Cerebellar nuclear complex (tissue), 1 donor: ENCODE results near the gene TNFAIP8L3.

Experiments used
- DNase-seq, 2 experiments: peaks; one replicate each; lab custom pipeline; 2025; lab: John Stamatoyannopoulos, UW

TNFAIP8L3 gene

GRCh38 chr15:51117270-51117669, 22.6 kb upstream of the TNFAIP8L3 start:
- no peak for DNase-seq

- DNase-seq: no peak
These were observed 19.9 kb upstream of the TNFAIP8L3 start for GRCh38 chr15:51114437-51115119.

GRCh38 chr15:51112078-51112477, 17.4 kb upstream of the TNFAIP8L3 start:
- no peak for DNase-seq

GRCh38 chr15:51111061-51111460, 16.4 kb upstream of the TNFAIP8L3 start:
- DNase-seq: no peak

DNA sequence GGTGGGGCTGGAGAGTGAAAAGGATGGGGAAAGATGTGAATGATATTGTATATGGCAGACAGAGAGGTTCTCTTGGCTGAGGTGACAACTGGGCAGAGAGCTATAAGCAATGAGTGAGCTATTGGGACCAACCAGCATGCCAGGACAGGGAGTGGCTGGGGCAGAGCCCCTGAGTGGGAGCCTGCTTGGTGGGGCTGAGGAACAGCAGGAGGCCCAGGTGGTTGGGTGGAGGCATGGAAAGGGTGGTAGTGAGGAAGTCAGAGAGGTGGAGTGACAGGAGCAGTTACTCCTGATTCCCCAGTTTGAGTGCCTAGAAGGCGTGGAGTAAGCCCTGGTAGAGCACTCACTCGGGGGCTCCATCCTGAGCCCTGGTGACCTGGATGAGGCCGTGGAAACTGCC, 15.5 kb upstream of the TNFAIP8L3 start:
- no peak for DNase-seq

DNA sequence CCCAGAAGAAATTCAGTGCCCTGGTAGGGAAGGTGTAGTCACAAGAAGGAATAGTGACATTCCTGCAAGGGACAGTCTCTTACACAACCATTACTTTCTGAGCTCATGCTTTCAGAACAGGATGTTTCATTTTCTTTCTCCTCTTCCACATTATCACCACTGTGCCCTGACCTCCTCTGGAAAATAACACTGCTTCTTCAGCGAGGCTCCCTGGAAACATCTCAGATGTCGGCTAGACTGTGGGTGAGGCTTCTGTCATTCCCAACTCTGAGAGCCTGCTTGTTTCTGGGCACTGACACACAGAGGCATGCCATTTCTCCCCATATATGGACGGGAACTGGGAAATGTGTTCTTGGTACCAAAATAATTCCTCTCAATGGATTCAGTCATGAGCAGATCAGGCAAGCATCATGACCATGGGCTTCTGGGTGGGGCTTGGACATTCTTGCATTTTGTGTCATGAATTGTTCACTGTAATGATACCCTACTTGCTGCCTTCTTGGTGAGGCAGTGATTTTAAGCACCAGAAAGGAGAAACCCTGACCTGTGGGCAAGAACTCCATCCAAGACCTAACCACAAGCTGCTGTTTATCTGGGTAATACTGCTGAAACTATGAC, 14.3 kb upstream of the TNFAIP8L3 start:
- DNase-seq: no peak

- DNase-seq: no peak
These were observed 12.9 kb upstream of the TNFAIP8L3 start for GRCh38 chr15:51107612-51108011.

DNA sequence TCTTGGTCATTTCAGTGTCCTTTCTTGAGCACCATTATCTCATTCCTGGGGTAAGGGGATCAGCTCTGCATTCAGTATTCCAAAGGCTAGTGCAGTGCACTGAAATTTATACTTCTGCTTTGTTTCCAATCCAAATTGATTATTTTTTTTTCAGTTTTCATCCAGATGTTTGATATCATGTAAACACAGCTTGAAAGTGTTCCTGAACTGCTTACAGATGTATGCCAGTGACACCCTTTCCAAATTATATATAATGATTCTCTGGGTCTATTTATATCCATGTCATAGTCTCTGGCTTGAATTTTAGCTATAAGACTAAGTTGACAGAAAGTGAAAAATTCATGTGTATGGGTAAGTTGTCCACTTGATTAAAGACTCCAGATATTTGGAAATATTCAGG, 11.8 kb upstream of the TNFAIP8L3 start:
- no peak for DNase-seq

DNA sequence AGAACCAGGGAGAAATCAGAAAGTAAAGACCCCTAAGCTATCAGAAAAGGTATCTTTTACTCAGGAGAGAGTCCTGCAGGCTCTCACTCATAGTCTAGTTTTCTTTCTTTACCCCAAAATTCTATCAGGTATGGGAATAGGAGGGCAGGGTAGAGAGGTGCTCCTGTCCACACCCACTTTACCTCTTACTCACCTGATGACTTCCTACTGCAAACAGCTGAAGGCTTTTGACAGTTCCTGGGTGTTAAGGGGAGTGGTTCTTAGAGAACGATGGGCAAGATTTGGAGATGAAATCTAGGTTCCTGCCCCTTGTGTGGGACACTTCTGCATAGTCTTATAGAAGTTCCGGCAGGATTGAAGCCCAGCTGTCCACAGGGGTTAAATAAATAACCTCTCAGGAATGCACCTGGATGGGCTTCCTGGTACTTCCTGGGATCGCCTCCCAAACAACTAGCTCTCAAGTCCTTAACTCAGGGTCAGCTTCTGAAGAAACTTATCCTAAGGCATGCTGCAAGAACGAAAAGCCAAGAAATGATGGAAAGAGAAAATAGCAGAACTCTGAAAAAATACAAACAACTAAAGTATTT, 10.8 kb upstream of the TNFAIP8L3 start:
- no peak for DNase-seq

DNA sequence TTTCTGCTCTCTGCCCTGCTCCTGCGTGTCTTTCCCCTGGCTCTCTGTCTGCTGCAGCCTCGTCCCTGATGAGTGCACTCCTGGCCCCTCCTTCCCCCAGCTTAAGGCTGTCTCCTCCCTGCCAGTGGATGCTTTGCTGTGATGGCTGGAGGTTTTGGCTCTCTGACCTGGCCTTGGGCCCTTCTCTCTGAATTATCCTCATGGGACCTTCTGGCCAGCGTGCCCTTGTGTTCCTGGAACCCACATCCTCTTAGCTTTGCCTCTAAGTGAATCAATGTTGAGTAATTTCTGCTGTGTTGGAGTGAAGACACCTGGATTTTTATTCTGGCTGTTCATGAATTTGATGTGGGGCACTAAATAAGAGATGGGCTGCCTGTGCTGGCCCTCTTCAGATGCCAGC, 9.8 kb upstream of the TNFAIP8L3 start:
- DNase-seq: no peak

DNA sequence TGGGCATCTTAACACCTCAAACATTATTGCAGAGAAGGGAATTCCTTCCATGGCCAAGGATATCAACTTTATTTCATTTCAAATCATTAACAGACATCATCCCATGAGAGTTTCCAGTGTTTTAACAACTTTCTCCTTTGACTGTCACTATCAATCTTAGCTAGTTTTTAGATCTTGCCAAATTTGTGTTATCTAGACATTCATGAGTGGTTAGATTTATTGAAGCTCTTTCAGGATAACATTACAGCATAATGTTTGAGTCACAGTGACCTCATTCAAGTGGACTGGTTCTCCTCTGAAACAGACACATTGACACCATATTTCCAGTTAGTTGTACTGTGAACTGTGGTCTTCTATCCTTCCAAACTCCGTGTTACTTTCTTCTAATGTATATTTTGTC, 8.6 kb upstream of the TNFAIP8L3 start:
- DNase-seq: no peak

DNA sequence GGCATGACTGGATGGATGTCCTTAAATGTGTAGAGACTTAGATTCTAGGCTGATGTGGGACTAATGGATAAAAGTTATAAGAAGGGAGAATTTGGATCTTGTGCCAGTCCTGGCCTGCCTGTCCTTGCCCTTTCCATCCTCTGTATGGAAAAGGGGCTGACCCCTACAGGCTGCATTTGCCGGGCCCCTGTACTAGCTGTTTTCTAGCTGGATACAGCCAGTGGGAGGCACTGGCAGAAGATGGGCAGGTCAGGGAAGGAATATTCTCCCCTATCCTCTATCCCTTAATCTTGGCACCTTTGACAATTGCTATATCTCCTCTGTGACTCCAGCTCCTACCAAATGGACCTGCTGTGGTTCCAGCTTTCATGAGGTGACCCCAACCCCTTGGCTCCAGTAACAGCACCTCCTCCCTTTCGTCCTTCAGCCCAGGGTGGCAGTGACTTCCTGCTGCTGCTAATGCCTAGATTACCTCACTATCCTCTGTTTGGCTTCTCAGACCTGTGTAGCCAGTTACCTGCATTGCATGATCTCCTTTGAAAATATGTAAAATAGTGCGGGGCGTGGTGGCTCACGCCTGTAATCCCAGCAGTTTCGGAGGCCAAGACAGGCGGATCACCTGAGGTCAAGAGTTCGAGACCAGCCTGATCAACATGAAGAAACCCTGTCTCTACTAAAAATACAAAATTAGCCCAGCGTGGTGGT, 6.2 kb upstream of the TNFAIP8L3 start:
- no peak for DNase-seq

- no peak for DNase-seq
These were observed 4.5 kb upstream of the TNFAIP8L3 start for GRCh38 chr15:51099185-51099584.

GRCh38 chr15:51098331-51098619, 3.6 kb upstream of the TNFAIP8L3 start:
- no peak for DNase-seq

DNA sequence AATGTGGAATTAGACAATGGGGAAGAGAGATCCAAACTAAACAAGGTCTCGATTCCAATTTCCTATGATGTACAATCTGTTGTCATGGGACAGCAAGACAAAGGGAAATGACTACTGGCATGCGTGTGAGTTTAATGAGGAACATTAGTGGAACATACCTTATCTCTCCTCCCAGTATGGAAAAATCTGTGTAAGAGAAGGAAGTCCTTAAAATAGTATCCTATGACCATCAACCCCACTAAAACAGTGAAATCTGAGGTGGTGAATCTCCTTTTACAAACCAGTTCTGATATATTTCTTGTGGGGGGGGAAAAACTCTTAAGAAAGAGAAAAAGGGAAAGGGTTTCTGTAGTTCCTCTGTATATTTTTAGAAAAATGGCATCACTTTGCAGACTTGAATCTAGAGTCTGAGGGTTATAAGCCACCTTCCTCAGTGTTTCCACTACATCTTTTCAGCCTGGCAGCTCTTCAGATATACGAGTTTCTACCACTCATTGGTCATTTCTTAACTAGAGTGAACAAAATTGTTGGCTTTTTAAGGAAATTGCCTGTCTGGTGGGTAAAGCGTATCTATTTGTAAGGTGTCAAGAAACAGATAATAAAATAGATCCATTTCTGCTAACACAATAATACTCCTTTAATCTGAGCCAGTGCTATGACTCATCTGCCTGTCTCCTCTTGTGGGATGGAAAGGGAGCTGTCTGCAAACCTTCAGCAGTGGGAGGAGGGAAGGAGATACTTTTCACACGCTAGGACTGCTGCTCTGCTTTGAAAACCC, 3.0 kb upstream of the TNFAIP8L3 start:
- DNase-seq: no peak

DNA sequence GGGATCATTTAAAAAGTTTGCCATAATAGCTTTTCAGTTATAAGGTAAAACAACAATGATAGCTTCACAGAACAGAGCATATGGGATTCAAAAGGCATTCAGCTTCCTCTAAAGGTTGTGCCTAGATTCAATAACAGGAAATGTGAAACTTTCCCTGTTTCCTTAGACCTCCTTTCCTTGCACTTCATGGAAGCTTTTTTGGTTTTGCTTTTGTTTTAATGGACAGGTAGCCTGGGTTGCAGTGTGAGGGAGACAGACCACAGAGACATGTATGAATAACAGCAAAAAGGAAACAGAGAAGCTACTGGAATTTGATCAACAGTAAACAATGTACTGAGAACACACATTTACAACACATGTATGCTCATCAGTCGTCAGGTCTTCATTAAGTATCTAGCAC, 2.3 kb upstream of the TNFAIP8L3 start:
- no peak for DNase-seq

- DNase-seq: no peak
These were observed 1.1 kb upstream of the TNFAIP8L3 start for GRCh38 chr15:51095681-51096331.

GRCh38 chr15:51093839-51094605, 684 bp downstream of the TNFAIP8L3 start:
- no peak for DNase-seq

DNA sequence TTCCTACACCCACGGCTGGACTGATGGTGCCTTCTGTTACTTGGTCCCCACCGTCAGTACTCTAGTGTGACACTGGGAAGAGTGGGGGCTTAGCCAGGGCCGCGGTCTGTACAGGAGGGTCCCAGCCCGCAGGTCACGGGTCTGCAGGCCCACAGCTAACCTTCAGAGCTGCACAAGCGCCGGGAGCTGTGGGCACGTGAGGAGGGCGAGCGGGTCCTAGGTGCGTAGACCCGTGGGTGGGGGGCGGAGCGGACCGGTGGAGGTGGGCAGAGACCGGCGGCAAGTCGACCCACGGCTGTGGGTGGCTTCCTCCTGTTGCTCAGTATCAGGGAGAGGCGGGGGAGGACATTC, 1.2 kb downstream of the TNFAIP8L3 start:
- DNase-seq: no peak

DNA sequence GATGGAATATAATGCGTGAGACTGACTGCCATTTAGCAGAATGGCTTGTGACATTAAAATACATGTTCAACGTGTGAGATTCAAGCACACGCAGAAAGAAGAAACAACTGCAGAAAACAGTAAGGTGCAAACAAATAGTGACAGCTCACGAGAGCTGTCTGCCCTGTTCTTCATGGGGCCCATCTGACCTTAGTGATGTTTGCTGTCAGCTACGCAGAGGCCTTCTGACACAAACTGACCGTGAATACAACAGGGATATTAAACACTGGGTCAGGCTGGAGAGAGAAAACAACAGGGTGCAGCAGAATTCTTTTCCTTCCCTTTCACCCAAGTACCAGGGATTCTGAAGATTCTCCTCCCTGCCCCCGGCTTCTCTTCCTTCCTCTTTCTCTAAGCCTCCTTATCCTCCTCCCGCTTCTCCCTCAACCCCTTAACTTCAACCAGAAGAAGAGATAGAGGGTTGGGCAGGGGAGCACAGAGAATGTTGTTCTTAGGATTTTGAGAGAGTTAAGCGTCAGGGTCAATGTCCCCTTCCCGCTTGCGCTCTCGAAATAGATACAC, 2.1 kb downstream of the TNFAIP8L3 start:
- DNase-seq: no peak

DNA sequence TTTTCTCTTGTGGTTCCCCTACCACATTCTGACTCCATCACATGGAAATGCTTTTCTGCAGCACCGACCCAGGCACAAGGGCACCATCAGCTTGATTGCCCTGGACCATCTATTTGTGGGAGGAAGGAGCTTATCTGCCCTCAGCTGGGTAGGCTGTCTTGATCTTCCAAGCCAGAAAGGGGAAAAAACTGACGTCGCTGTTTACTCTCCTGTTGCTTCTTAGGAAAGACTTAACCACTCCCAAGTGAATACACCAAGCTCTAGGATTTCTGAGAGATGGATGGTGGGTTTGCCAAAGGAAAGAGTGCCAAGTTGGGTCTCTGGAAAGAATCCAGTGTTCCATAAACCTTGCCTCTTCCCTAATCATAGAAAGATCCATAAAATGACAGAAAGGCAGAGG, 4.0 kb downstream of the TNFAIP8L3 start:
- DNase-seq: no peak
